Measurements from ENCODE around the gene VPS37D. TPM values are rescaled to one million over a fixed set of nuclear protein-coding genes. Genes with fewer than 3 reads are reported as not detected.

Gene VPS37D
- total and polyA plus RNA-seq, 2 donors (not counting 1 experiment from before 2014, with no cell fraction given) = 0.10 to 0.71 TPM

DNA sequence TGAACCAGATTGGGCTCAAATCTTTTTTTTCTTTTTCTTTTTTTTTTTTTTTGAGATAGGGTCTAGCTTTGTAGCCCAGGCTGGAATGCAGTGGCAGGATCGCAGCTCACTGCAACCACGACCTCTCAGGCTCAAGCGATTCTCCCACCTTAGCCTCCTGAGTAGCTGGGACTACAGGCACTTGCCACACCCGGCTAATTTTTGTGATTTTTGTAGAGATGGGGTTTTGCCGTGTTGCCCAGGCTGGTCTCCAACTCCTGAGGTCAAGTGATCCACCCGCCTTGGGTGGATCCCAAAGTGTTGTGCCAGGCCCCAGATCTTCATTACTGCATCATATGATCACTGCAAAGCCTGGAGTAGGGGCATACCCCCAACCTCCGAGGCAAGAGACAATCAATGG lies 12.9 kb downstream of the VPS37D start:
- H3K9ac ChIP-seq (ENCODE audit: low read length) = no peak overlapping the region
- H3K9me3 ChIP-seq (ENCODE audit: control extremely low read depth in 1 of 3, control insufficient read depth in 2 of 3, insufficient read depth in 1 of 3, low read length in 2 of 3) = no peaks in the 10 kb centered on the region
- H3K27ac ChIP-seq (ENCODE audit: low read length in 2 of 2) = no peak overlapping the region
- H3K9me3 Mint-ChIP-seq (ENCODE audit: insufficient read depth) = no peaks in the 10 kb centered on the region
- intact Hi-C loops (cut with micrococcal nuclease) = loop anchor here (5.0 to 10.0 kb wide), 3 partner anchors 37 to 1844 kb away; partner anchors contain the start of genes RFC2 and STX1A
- TF ChIP-seq, protein P1, sequence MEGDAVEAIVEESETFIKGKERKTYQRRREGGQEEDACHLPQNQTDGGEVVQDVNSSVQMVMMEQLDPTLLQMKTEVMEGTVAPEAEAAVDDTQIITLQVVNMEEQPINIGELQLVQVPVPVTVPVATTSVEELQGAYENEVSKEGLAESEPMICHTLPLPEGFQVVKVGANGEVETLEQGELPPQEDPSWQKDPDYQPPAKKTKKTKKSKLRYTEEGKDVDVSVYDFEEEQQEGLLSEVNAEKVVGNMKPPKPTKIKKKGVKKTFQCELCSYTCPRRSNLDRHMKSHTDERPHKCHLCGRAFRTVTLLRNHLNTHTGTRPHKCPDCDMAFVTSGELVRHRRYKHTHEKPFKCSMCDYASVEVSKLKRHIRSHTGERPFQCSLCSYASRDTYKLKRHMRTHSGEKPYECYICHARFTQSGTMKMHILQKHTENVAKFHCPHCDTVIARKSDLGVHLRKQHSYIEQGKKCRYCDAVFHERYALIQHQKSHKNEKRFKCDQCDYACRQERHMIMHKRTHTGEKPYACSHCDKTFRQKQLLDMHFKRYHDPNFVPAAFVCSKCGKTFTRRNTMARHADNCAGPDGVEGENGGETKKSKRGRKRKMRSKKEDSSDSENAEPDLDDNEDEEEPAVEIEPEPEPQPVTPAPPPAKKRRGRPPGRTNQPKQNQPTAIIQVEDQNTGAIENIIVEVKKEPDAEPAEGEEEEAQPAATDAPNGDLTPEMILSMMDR (IDR thresholded peaks at IDR 0.05) = no peak
- no peak for TF ChIP-seq EZH2 (IDR thresholded peaks at IDR 0.05; ENCODE audit: borderline replicate concordance, insufficient read depth, low read depth, low read length, poor library complexity, severe bottlenecking)
- no peak for DNase-seq
- H3K27me3 ChIP-seq (replicated peaks in 1 of 4; ENCODE audit: control extremely low read depth in 1 of 4, control insufficient read depth in 3 of 4, insufficient read depth in 4 of 4, low read length in 3 of 4) = no peaks in the 10 kb centered on the region
- WGBS (ENCODE audit: insufficient coverage) = 100% methylated on average over 3 of the region's 7 CpGs
- H3K4me1 Mint-ChIP-seq = peaks cover 30% of the 10 kb centered on the region
- ChIA-PET POLR2A (no interaction called here), CTCF (no interaction called here)
- H3K4me1 ChIP-seq (ENCODE audit: control insufficient read depth in 2 of 2, insufficient read depth in 2 of 2, low read length in 2 of 2) = peaks cover 19 to 25% of the 10 kb centered on the region in 2 donors
- no peak overlapping the region for H3K4me2 ChIP-seq (replicated peaks; ENCODE audit: low read depth, low read length, poor library complexity, severe bottlenecking)
- no peak overlapping the region for H2AFZ ChIP-seq (ENCODE audit: insufficient read depth, low read depth, low read length, poor library complexity, severe bottlenecking)
- peaks cover 0 to 10% of the 10 kb centered on the region in 2 experiments for H3K36me3 ChIP-seq (replicated peaks in 1 of 2; ENCODE audit: control extremely low read depth in 1 of 2, control insufficient read depth in 1 of 2, extremely low read depth in 1 of 2, insufficient read depth in 2 of 2, low read length in 1 of 2)
- peaks cover 39% of the 10 kb centered on the region for H4K20me1 ChIP-seq (ENCODE audit: control insufficient read depth, insufficient read depth, low read length, poor library complexity, severe bottlenecking)
- H3K27me3 Mint-ChIP-seq = no peaks in the 10 kb centered on the region
- H3K4me3 Mint-ChIP-seq = no peak overlapping the region
- H3K4me3 ChIP-seq (ENCODE audit: control extremely low read depth in 1 of 5, extremely low read depth in 1 of 5, insufficient read depth in 1 of 5, low read depth in 2 of 5, low read length in 4 of 5) = no peak overlapping the region
- peaks cover 57% of the 10 kb centered on the region for H3K79me2 ChIP-seq (ENCODE audit: control insufficient read depth, insufficient read depth, low read length)
- H3K27ac Mint-ChIP-seq = no peak overlapping the region
- ATAC-seq (ENCODE audit: low read depth) = no peak

DNA sequence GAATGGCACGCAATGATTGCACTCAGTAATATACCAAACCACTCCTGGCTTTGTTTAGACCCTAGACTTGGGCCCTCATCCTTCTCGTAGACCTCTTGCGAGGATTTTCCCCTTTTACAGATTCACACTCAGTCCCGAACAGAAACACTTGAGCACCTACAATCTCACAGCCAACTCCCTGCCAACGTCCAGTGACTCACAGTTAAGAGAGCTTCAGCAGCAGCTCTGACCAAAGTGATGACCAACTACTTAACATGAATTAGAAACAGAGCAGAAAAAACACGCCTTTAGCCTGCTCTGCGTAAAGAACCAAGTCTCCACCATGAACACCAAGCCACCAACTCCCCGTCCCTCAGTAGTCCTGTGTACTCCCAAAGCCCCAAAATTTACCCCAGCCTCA lies 13.4 kb downstream of the VPS37D start:
- Histone ChIP-seq H3K4me3 (ENCODE audit: control extremely low read depth in 1 of 5, extremely low read depth in 1 of 5, insufficient read depth in 1 of 5, low read depth in 2 of 5, low read length in 4 of 5) (no peak overlapping the region), H3K36me3 (replicated peaks in 1 of 2; ENCODE audit: control extremely low read depth in 1 of 2, control insufficient read depth in 1 of 2, extremely low read depth in 1 of 2, insufficient read depth in 2 of 2, low read length in 1 of 2) (peaks cover 0 to 10% of the 10 kb centered on the region in 2 experiments), H3K4me2 (replicated peaks; ENCODE audit: low read depth, low read length, poor library complexity, severe bottlenecking) (peak overlapping the region; percentile 20), H3K9me3 (ENCODE audit: control extremely low read depth in 1 of 3, control insufficient read depth in 2 of 3, insufficient read depth in 1 of 3, low read length in 2 of 3) (no peaks in the 10 kb centered on the region), H3K79me2 (ENCODE audit: control insufficient read depth, insufficient read depth, low read length) (peaks cover 61% of the 10 kb centered on the region), H4K20me1 (ENCODE audit: control insufficient read depth, insufficient read depth, low read length, poor library complexity, severe bottlenecking) (peaks cover 39% of the 10 kb centered on the region), H3K4me1 (ENCODE audit: control insufficient read depth in 2 of 2, insufficient read depth in 2 of 2, low read length in 2 of 2) (peaks cover 19 to 25% of the 10 kb centered on the region in 2 donors), H3K27me3 (replicated peaks in 1 of 4; ENCODE audit: control extremely low read depth in 1 of 4, control insufficient read depth in 3 of 4, insufficient read depth in 4 of 4, low read length in 3 of 4) (no peaks in the 10 kb centered on the region), H3K9ac (ENCODE audit: low read length) (no peak overlapping the region), H2AFZ (ENCODE audit: insufficient read depth, low read depth, low read length, poor library complexity, severe bottlenecking) (no peak overlapping the region), H3K27ac (ENCODE audit: low read length in 2 of 2) (no peak overlapping the region)
- intact Hi-C loops (cut with micrococcal nuclease) = loop anchor here (5.0 to 10.0 kb wide), 3 partner anchors 36 to 1844 kb away; partner anchors contain the start of genes RFC2 and STX1A
- 81% methylated on average over 8 of the region's 8 CpGs for WGBS (ENCODE audit: insufficient coverage)
- H3K9me3 Mint-ChIP-seq (ENCODE audit: insufficient read depth) = no peaks in the 10 kb centered on the region
- peak overlapping the region; percentile 52 for H3K4me3 Mint-ChIP-seq
- DNase-seq = no peak
- CTCF ChIA-PET = no interaction called here
- H3K27me3 Mint-ChIP-seq = no peaks in the 10 kb centered on the region
- POLR2A ChIA-PET = no interaction called here
- peaks cover 30% of the 10 kb centered on the region for H3K4me1 Mint-ChIP-seq
- TF ChIP-seq, protein P1 (IDR thresholded peaks at IDR 0.05) = no peak
- no peak for TF ChIP-seq EZH2 (IDR thresholded peaks at IDR 0.05; ENCODE audit: borderline replicate concordance, insufficient read depth, low read depth, low read length, poor library complexity, severe bottlenecking)
- no peak for ATAC-seq (ENCODE audit: low read depth)
- H3K27ac Mint-ChIP-seq = peak overlapping the region; percentile 32
